DMS 273 (cell line): ENCODE results near the gene ABLIM2.
A peak's percentile ranks its signal among the peaks of the same experiment; 100 is the strongest.
"Not testable (repeated sequence)": the region's sequence is repeated elsewhere in the genome, so short reads cannot be mapped to it uniquely, and the experiment has no call there.

Source experiments
- DNase-seq: peaks from one replicate; lab custom pipeline; 2025; ENCODE audit not compliant: unreplicated experiment; lab: John Stamatoyannopoulos, UW

The ABLIM2 gene

DNA sequence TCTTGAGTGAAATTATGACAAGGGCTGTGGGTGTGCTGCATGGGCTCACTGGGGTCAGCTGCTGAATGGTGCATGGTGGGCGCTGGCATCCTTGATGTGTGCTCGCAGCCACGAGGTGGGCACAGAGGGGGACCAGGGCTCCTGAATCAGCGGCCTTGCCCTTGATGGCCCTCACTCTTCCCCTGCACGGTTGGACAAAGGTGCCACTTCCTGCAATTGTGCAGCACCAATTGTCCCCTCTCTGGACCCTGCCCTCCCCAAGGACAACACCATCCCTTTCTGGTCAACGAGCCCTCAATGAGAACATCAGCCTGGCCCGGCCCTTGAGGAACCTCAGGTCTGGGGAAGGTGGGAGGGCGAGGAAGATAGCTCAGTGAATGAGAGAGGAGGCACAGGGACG is 16.1 kb downstream of the ABLIM2 start:
- no peak for DNase-seq

DNA sequence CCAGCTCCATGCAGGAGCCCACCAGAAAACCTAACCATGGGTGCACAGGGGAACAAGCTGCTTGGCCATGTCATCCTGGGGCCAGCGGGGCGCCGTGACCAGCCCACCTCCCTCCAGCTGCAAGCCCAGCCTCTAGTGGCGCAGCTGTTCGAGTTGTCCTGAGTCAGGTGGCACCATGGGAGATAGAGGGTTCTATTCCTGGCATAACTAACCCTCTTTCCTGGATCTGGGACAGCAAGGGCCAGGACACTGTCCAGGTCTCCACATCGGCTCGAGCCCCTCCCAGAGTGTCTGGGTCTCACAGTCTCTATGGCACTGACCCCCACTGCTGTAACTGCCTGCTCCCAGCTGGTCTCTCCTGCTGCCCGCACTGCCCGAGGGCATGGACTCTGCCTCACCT is 16.7 kb downstream of the ABLIM2 start:
- no peak for DNase-seq

DNA sequence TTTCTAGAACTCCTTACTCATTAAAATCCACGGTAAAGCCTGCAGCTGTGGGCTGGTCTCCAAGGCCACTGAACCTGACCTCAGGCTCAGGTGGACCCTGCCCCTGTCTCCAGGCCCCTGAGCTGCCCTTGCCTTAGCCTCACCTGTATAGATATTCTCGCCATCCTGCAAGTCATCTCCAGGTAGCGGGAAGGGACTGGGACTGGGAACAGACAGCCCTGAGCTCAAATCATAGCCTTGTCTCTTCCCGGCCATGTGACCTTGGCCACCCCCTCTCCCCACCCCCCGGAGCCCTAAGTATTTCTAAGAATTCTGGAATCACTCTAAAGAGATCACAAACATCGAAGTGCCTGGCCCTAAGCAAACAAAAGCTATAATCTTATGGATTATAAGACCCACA is 17.7 kb downstream of the ABLIM2 start:
- DNase-seq = no peak

DNA sequence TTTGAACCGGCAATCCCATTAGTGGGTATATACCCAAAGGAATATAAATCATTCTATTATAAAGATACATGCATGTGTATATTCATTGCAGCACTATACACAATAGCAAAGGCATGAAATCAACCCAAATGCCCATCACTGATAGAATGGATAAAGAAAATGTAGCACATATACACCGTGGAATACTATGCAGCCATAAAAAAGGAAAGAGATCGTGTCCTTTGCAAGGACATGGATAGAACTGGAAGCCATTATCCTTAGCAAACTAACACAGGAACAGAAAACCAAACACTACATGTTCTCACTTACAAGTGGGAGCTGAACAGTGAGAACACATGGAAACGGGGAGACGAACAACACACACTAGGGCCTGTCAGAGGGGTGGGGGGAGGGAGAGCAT is 18.9 kb downstream of the ABLIM2 start:
- not testable (repeated sequence) for DNase-seq

DNA sequence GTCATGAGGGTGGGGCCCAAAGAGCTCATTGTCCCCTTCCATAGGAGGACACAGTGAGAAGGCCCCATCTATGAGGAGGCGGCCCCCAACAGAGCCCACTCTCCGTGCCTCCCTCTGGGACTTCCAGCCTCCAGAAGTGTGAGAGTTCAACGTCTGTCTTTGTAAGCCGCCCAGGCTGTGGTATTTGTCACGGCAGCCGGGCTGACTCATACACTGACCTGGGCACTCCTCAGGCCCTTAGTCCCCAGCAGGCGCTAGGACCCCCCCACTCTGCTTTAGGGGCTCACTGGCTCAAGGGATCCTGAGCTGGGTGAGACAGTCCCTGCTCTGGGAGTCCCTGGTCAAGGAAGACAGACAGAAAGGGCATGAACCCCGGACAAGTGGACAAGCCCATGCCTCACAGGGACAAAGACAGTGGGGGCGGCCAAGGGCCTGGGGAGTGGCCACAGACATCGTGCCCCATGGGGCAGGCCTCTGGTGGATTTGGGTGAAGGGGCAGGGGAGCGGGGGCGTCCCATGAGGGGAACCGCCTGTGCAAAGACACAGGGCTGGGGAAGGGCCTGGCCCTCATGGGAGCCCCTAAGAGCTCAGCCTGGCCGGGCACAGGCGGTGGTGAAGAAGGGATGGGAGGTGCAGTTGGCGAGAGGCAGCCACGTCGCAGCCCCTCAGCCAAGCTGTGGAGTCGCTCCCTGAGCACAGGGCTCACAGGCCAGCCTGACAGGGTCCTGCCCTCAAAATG is 21.5 kb downstream of the ABLIM2 start:
- DNase-seq = no peak

DNA sequence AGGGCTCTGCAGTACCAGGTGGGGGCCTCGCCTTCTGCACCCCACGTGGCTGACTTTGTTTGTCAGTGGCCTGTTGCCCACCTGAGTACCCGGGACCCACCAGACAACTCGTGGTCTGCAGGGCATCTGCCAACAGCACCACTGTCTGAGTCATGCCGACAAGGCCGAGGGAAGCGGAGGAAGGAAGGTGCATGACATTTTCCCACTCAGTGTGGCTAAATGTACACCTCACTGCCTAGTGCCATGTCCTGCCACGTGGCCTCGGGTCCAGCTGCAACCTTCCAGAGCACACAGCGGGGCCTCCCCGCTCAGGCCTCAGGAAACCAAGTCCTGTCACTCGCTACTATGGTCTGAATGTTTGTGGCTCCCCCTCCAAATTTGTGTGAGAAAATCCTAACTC is 22.1 kb downstream of the ABLIM2 start:
- DNase-seq = no peak

DNA sequence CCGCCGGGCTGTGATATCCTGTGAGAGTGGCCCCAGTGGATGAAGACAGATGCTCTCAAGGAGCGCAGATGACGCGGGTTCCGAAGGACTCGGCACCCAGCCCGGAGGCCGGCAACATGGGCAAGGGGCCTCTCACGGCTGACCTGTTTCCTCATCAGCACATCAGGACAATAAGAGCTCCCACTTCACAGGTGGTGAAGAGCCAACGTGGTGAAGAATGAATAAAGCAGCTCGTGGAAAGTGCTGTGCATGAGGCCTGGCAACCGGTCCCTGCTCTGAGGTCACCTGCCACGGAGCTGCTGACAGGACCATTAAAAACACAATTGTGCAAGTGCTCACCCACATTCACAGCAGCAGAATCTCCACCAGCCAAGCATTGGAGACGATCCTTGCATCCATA is 22.9 kb downstream of the ABLIM2 start:
- DNase-seq = no peak

DNA sequence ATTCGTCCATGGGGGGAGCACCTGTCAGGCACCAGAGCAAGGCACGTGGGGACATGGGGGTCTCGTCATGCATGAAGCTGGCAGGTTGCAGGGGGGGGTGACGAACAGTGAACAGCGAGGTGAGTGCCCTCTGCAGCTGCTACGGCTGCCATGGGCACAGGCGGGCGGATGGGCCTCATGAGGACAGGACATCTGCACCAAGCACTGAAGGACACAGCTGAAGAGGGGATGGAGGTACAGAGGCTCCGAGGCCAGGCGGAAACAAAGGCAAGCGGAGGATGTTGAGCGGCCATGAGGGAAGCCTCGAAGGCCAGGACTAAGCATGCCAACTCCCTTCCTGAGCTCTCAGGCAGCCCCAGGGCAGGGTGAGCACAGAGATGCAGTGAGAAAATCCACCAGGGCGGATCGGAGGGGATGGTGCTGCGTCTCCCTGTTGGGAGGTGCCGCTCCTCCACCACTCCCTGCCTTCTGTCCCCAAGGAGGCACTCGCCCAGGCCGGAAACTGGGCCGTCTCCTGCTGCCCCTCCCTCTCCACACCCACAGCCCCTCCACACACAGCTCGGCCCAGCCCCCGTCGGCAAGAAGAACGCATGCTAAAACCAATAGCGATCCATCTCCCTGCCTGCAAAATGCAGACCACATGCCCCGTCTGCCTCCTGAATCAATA is 24.6 kb downstream of the ABLIM2 start:
- no peak for DNase-seq

DNA sequence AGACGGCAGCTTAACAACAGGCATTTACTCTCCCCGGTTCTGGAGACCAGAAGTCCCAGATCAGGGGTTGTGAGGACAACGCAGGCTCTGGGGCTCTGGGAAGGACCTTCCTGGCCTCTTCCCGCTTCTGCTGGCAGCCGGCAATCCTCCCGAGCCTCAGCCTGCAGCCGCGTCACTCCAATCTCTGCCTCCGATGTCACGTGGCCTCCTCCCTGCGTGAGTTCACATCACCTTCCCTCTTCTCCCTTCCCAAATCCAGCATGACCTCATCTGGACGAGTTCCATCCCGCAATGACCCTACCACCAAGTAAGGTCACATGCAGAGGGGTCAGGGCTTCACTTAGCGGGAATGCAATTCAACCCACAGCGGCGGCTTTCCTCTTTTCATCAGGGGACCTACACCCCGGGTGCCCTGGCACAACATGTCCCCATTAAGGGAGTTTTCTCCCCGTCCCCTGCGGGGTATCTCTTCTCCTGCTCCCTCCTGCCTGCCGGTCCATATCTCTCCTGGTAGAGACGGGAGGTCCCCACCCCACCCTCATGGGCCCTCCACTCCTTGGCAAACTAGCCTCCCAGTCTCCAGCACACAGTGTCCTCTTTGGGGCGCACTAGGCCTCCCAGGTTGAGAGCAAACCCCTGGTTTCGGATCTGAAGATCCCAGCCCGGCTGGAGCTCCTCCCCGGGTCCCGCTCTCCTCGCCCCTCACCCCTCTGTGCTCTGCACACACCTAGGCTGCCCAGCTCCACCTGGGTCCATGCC is 25.5 kb downstream of the ABLIM2 start:
- no peak for DNase-seq

DNA sequence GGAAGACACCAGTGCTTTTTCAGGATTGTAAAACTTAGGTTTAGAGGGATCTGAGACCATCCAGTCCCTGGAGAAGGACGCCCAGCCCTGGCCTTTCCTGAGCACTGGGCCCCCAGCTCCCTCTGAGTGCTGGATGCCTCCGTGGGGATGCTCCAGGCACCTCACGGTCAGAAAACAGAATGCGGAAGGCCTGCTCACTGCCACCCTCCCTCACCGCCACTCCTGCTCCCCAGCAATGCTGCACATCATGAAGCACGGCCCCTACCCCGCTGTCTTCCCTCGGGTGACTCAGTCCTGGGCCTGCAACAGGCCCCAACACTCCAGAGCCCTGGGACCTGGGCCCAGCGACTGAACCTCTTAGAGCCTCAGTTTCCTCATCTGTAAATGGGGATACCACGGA is 26.2 kb downstream of the ABLIM2 start:
- no peak for DNase-seq

DNA sequence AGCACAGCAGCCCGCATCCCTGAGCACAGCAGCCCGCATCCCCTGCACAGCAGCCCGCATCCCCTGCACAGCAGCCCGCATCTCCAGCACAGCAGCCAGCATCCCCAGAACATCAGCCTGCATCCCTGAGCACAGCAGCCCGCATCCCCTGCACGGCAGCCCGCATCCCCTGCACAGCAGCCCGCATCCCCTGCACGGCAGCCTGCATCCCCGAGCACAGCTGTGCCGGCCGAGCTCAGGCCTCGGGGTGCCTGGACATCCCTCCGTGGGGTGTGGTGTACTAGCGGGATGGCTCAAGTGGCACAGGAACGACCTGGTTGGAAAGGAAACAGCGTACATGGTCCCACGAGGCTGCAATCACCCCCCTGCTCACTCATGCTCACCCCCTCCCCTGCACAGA is 26.8 kb downstream of the ABLIM2 start:
- DNase-seq = no peak

DNA sequence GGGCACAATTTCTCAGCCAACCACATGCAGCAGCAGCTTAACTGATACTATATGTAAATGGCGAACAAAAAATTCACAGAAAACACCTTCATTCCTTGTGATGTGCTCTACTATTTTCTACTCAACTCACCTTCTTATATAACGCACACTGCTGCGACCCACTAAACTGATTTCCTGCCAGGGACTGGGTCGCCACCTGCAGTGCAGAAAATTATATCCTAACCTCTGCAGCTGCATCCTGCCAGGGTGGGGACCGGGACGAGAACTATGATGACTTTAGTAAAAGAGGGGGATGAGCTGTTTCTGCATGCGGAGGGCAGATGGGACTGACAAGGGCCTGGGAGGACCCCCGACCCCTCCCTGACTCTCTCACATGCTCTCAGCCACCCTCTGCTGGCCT is 27.4 kb downstream of the ABLIM2 start:
- DNase-seq = no peak

DNA sequence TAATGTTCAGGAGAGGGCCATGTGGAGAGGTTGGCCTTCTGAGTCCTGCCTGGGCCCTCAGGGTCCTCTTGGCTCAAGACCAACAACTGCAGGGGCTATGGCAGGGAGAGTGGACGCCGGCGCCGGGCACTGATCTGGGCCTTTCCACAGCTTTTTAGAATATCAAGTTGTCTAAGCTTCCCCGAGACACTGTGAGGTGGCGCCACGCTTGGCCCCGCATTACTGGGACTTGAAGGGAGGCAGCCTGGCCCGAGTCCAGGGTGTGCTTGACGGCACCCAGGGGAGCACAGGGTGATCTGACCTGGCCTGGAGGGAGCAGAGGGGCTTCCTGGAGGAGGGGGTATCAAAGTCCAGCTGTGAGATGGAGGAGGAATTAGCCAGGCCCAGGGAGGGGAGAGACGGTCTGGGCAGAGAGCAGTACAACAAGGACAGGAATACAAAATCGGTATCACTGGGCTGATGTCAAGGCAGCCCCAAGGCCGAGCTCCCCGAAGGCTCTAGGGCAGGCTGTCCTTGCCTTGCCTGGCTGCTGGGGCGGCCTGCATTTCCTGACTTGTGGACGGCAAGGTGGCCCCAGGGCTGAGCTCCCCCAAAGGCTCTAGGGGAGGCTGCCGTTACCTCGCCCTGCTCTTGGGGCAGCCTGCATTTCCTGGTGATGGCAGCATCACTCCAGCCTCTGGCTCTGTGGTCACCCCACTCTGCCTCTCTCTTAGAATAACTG is 28.1 kb downstream of the ABLIM2 start:
- no peak for DNase-seq

DNA sequence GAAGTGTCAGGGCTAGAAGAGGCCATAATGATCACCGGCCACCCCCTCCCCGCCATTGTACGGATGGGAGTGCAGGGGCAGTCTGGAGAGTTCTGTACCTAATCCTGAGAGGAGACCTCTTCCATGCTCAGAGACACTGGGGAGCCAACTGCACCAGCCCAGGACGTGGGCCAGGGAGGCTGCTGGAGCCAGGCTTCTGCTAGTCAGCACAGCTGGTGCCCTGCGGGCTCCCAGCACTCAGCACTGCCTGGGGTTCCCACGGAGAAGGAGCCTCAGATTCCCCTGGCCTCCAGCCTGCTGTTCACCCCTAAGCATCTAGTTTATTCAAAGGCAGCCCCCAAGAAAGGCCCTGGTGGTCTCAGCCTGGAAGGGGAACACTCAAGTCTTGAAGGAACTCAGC is 28.8 kb downstream of the ABLIM2 start:
- peak; percentile 25 for DNase-seq

DNA sequence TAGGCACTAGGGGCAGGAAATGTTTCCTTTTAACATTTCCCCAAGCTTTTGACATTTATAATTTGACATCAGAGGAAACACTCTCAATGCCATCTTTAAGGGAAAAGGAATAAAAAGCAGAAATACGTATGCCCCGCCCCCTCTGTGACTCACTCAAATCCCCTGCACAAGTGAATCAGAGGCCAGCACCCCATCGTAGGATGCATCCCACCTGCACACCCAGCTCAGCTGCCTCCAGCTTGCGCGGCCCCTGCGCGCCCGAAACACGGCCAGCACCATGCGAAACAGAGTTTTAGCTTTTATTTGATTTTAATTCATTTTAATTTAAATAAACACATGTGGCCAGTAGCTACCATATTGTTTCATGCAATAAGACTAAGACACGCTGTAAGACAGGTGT is 29.5 kb downstream of the ABLIM2 start:
- no peak for DNase-seq

DNA sequence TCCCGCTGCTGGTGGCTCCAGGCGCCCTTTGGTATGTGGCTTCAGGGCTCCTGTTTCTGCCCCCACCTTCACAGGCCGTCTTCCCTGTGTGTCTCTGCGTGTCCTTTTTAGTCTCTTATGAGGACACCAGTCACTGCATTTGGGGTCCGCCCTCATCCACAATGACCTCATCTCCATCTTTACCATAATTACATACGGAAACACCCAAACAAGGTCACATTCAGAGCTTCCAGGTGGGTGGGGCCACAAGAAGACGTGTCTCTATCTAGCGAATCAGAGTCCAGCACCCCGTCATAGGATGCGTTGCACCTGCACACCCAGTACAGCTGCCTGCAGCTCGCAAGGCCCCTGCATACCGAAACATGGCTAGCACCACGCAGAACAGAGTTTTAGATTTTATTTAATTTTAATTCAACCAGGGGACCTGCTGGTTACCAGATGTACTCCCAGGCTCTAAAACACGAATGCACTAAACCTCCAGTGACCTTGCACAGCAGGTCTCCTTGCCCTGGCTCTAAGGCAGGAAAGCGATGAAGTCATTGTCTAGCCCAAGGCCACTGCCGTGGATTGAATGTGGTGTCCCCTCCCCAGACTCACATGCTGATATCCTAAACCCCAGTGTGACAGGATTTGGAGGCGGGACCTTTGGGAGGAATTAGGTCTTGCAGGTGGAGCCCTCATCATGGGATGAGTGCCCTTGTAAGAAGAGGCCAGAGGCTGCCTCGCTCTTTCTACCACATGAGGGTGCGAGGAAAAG is 30.3 kb downstream of the ABLIM2 start:
- DNase-seq = no peak

DNA sequence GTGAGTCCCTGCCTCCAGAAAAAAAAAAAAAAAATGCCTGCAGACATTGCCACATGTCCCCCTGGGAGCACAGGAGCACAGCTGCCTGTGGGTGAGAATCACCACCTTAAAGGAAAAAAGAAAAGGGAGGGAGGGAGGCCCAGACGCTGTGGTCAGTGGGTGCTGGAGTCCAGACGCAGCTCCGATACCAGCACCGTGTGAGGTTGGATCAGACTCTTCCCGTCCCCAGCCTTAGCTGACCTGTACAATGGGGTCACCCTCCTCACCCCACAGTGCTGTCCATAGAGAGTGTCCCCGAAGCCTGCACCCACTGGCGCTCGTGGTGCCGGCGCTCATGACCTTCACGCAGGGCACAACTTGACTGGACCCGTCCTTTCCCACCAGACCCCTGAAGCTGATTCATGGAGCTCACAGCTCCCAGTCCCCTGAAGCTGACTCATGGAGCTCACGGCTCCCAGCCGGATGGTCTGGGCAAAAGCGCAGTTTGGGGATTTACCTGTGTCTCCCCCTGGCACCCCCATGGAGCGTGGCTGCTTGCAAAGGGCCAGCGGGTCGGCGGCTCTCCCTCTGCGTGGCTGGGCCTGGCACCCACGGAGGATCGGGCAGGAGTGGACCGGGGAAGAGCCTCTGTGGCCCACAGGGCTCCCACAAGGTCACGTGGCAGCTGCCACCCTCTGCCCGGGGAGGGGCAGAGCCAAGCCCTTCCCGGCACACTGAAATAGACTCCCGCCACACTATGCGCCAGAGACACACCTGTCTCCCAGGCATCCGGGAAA is 31.4 kb downstream of the ABLIM2 start:
- no peak for DNase-seq

DNA sequence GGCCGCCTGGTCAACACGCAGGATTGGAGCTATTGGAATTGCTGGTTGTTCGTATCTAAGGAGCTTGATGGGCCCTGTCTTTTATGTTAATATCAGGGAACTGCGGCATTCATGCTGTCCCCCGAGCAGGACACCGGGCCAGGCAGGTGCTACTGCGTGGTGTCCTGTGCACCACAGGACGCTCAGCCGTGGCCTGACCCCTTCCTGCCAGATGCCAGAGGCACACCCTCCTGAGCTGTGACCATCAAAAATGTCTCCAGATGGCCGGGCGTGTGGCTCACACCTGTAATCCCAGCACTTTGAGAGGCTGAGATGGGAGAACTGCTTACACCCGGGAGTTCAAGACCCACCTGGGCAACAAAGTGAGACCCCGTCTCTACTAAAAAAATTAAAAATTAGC is 32.1 kb downstream of the ABLIM2 start:
- DNase-seq = no peak

DNA sequence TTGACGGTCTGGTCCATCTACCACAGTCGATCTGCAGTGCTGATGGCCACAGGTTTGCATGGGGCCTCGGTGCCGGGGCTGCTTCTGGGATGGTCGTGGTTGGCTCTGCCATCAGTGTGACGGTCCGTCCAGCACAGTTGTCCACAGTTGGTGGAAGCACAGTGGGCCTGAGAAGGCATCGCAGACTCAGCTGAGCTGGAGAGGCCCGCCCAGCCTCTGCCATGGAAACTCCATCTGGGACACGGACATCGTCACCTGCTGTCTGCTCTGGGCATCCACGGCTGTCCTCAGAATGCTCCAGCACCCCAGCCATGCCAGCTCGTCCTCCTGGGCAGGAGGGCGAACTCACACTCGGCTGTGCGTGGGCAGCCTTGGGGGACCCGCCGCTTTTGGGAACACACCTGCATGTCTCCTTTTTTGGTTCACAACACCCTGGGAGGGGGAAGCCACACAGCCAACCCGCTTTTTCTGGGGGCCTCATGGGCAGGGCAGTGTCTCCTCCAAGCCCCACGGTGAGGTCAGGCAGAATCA is 33.0 kb downstream of the ABLIM2 start:
- no peak for DNase-seq

DNA sequence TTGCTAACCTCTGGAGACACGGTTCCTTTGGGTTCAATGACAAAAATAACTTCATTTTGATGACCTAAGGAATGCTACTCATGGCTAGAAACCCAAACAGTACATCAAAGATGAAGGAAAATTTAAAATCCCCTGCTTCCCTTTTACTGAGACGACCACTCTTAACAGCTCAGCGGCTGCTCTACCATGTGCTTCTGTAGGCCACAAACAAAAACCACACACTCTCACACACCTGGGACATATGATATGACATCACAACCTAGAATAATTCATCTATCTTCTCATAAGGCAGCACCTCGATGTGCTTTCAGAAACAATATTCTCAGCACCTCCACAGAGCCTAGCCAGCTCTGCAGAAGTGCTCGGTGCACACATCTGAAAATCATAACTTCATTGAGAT is 34.7 kb downstream of the ABLIM2 start:
- DNase-seq = no peak
